Central memory CD8-positive, alpha-beta T cell (primary cell): ENCODE measurements around the gene MMRN2.
"Not testable (repeated sequence)": the region's sequence is repeated elsewhere in the genome, so short reads cannot be mapped to it uniquely, and the experiment has no call there.

Experiments
- ATAC-seq: fragments of 150-1000 bp; cut with Tn5 transposase; replicated peaks from 2 replicates; pipeline ENCODE4 v1.10.0; 2022; ENCODE audit warnings: mild to moderate bottlenecking, moderate FRiP score, moderate number of reproducible peaks; ENCODE audit not compliant: poor library complexity, severe bottlenecking; ENCODE audit errors: extremely low read depth
- DNase-seq, 2 donors: peaks; one replicate each; pipeline ENCODE4 v3.0.0; 2021; ENCODE audit warnings: low spot score in 2 of 2
- H3K27ac Mint-ChIP-seq: one replicate; pipeline ENCODE4 v1.8.0; 2022; ENCODE audit warnings: low read depth, mild to moderate bottlenecking, moderate library complexity, mixed read lengths
- H3K27me3 Mint-ChIP-seq: one replicate; pipeline ENCODE4 v1.8.0; 2022; ENCODE audit warnings: mixed read lengths
- H3K36me3 Mint-ChIP-seq: one replicate; pipeline ENCODE4 v1.8.0; 2022; ENCODE audit warnings: mild to moderate bottlenecking, moderate library complexity, mixed read lengths; ENCODE audit not compliant: insufficient read depth
- H3K4me1 Mint-ChIP-seq: one replicate; pipeline ENCODE4 v1.8.0; 2022; ENCODE audit warnings: mixed read lengths
- H3K4me3 Mint-ChIP-seq: one replicate; pipeline ENCODE4 v1.8.0; 2022; ENCODE audit warnings: mild to moderate bottlenecking, moderate library complexity, mixed read lengths
- H3K9me3 Mint-ChIP-seq: one replicate; pipeline ENCODE4 v1.8.0; 2022; ENCODE audit warnings: mixed read lengths

Gene MMRN2

GRCh38 chr10:86950349-86950748, 7.1 kb downstream of the MMRN2 start:
- DNase-seq (no peak), ATAC-seq (no peak)
- peaks cover 9% of the 10 kb centered on the region for H3K9me3 Mint-ChIP-seq
- H3K27ac Mint-ChIP-seq: no peak overlapping the region
- H3K4me3 Mint-ChIP-seq: no peak overlapping the region
- H3K36me3 Mint-ChIP-seq: peaks cover 1% of the 10 kb centered on the region
- peaks cover 8% of the 10 kb centered on the region for H3K4me1 Mint-ChIP-seq
- peaks cover 10% of the 10 kb centered on the region for H3K27me3 Mint-ChIP-seq

GRCh38 chr10:86947806-86948205, 9.6 kb downstream of the MMRN2 start:
- H3K4me3 Mint-ChIP-seq, H3K27me3 Mint-ChIP-seq, H3K4me1 Mint-ChIP-seq, DNase-seq, ATAC-seq, H3K9me3 Mint-ChIP-seq, H3K36me3 Mint-ChIP-seq: not testable (repeated sequence)
- H3K27ac Mint-ChIP-seq: peak overlapping the region; percentile 18

GRCh38 chr10:86946213-86947155, 10.9 kb downstream of the MMRN2 start:
- no peak overlapping the region for H3K27ac Mint-ChIP-seq
- H3K27me3 Mint-ChIP-seq: peaks cover 10% of the 10 kb centered on the region
- peaks cover 1% of the 10 kb centered on the region for H3K36me3 Mint-ChIP-seq
- ATAC-seq (no peak), DNase-seq (no peak)
- H3K4me1 Mint-ChIP-seq: peaks cover 8% of the 10 kb centered on the region
- no peak overlapping the region for H3K4me3 Mint-ChIP-seq
- H3K9me3 Mint-ChIP-seq: no peaks in the 10 kb centered on the region

GRCh38 chr10:86945361-86946212, 11.8 kb downstream of the MMRN2 start:
- no peak overlapping the region for H3K4me3 Mint-ChIP-seq
- H3K9me3 Mint-ChIP-seq: no peaks in the 10 kb centered on the region
- peaks cover 10% of the 10 kb centered on the region for H3K27me3 Mint-ChIP-seq
- ATAC-seq: no peak
- no peak overlapping the region for H3K27ac Mint-ChIP-seq
- H3K36me3 Mint-ChIP-seq: peaks cover 1% of the 10 kb centered on the region
- DNase-seq: no peak
- peaks cover 6% of the 10 kb centered on the region for H3K4me1 Mint-ChIP-seq

GRCh38 chr10:86944907-86945306, 12.5 kb downstream of the MMRN2 start:
- H3K27me3 Mint-ChIP-seq: peaks cover 10% of the 10 kb centered on the region
- no peak for DNase-seq
- no peaks in the 10 kb centered on the region for H3K4me1 Mint-ChIP-seq
- H3K4me3 Mint-ChIP-seq: no peak overlapping the region
- no peak overlapping the region for H3K27ac Mint-ChIP-seq
- H3K36me3 Mint-ChIP-seq: no peaks in the 10 kb centered on the region
- no peaks in the 10 kb centered on the region for H3K9me3 Mint-ChIP-seq
- no peak for ATAC-seq

GRCh38 chr10:86944471-86944870, 12.9 kb downstream of the MMRN2 start:
- ATAC-seq: no peak
- Mint-ChIP-seq H3K36me3 (peaks cover 4% of the 10 kb centered on the region), H3K4me1 (no peaks in the 10 kb centered on the region), H3K9me3 (no peaks in the 10 kb centered on the region), H3K27me3 (peaks cover 10% of the 10 kb centered on the region), H3K4me3 (no peak overlapping the region), H3K27ac (no peak overlapping the region)
- no peak for DNase-seq

- H3K9me3 Mint-ChIP-seq: no peaks in the 10 kb centered on the region
- H3K4me3 Mint-ChIP-seq: no peak overlapping the region
- peaks cover 6% of the 10 kb centered on the region for H3K36me3 Mint-ChIP-seq
- ATAC-seq (no peak), DNase-seq (no peak)
- no peaks in the 10 kb centered on the region for H3K4me1 Mint-ChIP-seq
- H3K27me3 Mint-ChIP-seq: peaks cover 10% of the 10 kb centered on the region
- no peak overlapping the region for H3K27ac Mint-ChIP-seq
Measured at GRCh38 chr10:86944031-86944419, 13.4 kb downstream of the MMRN2 start.

GRCh38 chr10:86943316-86944030, 13.9 kb downstream of the MMRN2 start:
- no peak for DNase-seq
- Mint-ChIP-seq H3K27ac (no peak overlapping the region), H3K27me3 (peaks cover 10% of the 10 kb centered on the region), H3K4me1 (no peaks in the 10 kb centered on the region), H3K4me3 (no peak overlapping the region), H3K9me3 (no peaks in the 10 kb centered on the region), H3K36me3 (peaks cover 6% of the 10 kb centered on the region)
- no peak for ATAC-seq

GRCh38 chr10:86942441-86943315, 14.7 kb downstream of the MMRN2 start:
- Mint-ChIP-seq H3K36me3 (peaks cover 6% of the 10 kb centered on the region), H3K4me3 (no peak overlapping the region), H3K9me3 (no peaks in the 10 kb centered on the region), H3K4me1 (no peaks in the 10 kb centered on the region), H3K27ac (no peak overlapping the region), H3K27me3 (peaks cover 10% of the 10 kb centered on the region)
- ATAC-seq (no peak), DNase-seq (no peak)

GRCh38 chr10:86941991-86942421, 15.4 kb downstream of the MMRN2 start:
- no peak overlapping the region for H3K4me3 Mint-ChIP-seq
- no peaks in the 10 kb centered on the region for H3K4me1 Mint-ChIP-seq
- no peaks in the 10 kb centered on the region for H3K9me3 Mint-ChIP-seq
- no peak overlapping the region for H3K27ac Mint-ChIP-seq
- ATAC-seq (no peak), DNase-seq (no peak)
- H3K27me3 Mint-ChIP-seq: peaks cover 8% of the 10 kb centered on the region
- peaks cover 6% of the 10 kb centered on the region for H3K36me3 Mint-ChIP-seq

GRCh38 chr10:86941426-86941825, 16.0 kb downstream of the MMRN2 start:
- H3K9me3 Mint-ChIP-seq: no peaks in the 10 kb centered on the region
- H3K4me1 Mint-ChIP-seq: no peaks in the 10 kb centered on the region
- peaks cover 6% of the 10 kb centered on the region for H3K36me3 Mint-ChIP-seq
- H3K27me3 Mint-ChIP-seq: peaks cover 2% of the 10 kb centered on the region
- no peak overlapping the region for H3K4me3 Mint-ChIP-seq
- DNase-seq (no peak), ATAC-seq (no peak)
- H3K27ac Mint-ChIP-seq: no peak overlapping the region
